Central memory CD4-positive, alpha-beta T cell (primary cell): Measurements from ENCODE around the gene DDX6.
"Not testable (repeated sequence)": the region's sequence is repeated elsewhere in the genome, so short reads cannot be mapped to it uniquely, and the experiment has no call there.

Experiments used
- DNase-seq: peaks from one replicate; pipeline ENCODE4 v3.0.0; 2022

The DDX6 gene

GRCh38 chr11:118791961-118792569 lies 1.1 kb upstream of the DDX6 start:
- peak; percentile 21 for DNase-seq

GRCh38 chr11:118790357-118791110 lies 430 bp downstream of the DDX6 start:
- peak; percentile 51 for DNase-seq

GRCh38 chr11:118789501-118790356 lies 1.2 kb downstream of the DDX6 start:
- peak; percentile 56 for DNase-seq

GRCh38 chr11:118786657-118787056 lies 4.3 kb downstream of the DDX6 start:
- DNase-seq, result no peak

- DNase-seq, result no peak
Measured at GRCh38 chr11:118785362-118785761, 5.6 kb downstream of the DDX6 start.

- DNase-seq, result no peak
Measured at GRCh38 chr11:118783724-118784495, 7.1 kb downstream of the DDX6 start.

- DNase-seq, result not testable (repeated sequence)
Measured at GRCh38 chr11:118783324-118783723, 7.6 kb downstream of the DDX6 start.

GRCh38 chr11:118778898-118779297 lies 12.1 kb downstream of the DDX6 start:
- DNase-seq, result no peak

- no peak for DNase-seq
Measured at GRCh38 chr11:118774032-118774431, 16.9 kb downstream of the DDX6 start.

GRCh38 chr11:118771547-118772288 lies 19.2 kb downstream of the DDX6 start:
- DNase-seq, result no peak

GRCh38 chr11:118768690-118769089 lies 22.3 kb downstream of the DDX6 start:
- no peak for DNase-seq

- no peak for DNase-seq
Measured at GRCh38 chr11:118766035-118766434, 24.9 kb downstream of the DDX6 start.

- DNase-seq, result not testable (repeated sequence)
Measured at GRCh38 chr11:118765095-118765691, 25.8 kb downstream of the DDX6 start.

- no peak for DNase-seq
Measured at GRCh38 chr11:118763041-118763440, 27.9 kb downstream of the DDX6 start.

- DNase-seq, result not testable (repeated sequence)
Measured at GRCh38 chr11:118761981-118762380, 29.0 kb downstream of the DDX6 start.

- DNase-seq, result no peak
Measured at GRCh38 chr11:118757876-118758399, 33.0 kb downstream of the DDX6 start.

GRCh38 chr11:118752654-118753053 lies 38.3 kb downstream of the DDX6 start:
- DNase-seq, result no peak

- no peak for DNase-seq
Measured at GRCh38 chr11:118749429-118749828, 41.5 kb downstream of the DDX6 start.

- DNase-seq, result no peak
Measured at GRCh38 chr11:118748056-118748455, 42.9 kb downstream of the DDX6 start.

GRCh38 chr11:118746988-118747585 lies 43.9 kb downstream of the DDX6 start:
- DNase-seq, result no peak

- no peak for DNase-seq
Measured at GRCh38 chr11:118744046-118744445, 46.9 kb downstream of the DDX6 start.
